Panc1 (cell line): Measurements from ENCODE around the gene NAT16. TPM values are rescaled to one million over a fixed set of nuclear protein-coding genes. Genes with fewer than 3 reads are reported as not detected.
A peak's percentile ranks its signal among the peaks of the same experiment; 100 is the strongest.

Experiments
- ATAC-seq: fragments of 200-7000 bp; cut with Tn5 transposase; 2 replicates; pipeline ENCODE4 v1.9.1; 2020; ENCODE audit warnings: mild to moderate bottlenecking, moderate library complexity
- BruUV-seq: library from RNA; stranded (reverse); fragments of 400-500 nt; replicated peaks from 2 replicates; lab custom pipeline; 2021; lab: Mats Ljungman, UMichigan
- CTCF ChIA-PET: fragments of 300-600 bp; sonication (Branson Sonifier 250); formaldehyde crosslinking; loops from one replicate; lab custom pipeline; 2022; ENCODE audit warnings: antibody characterized with exemption; lab: Charles Lee
- POLR2A ChIA-PET: fragments of 300-600 bp; sonication (Branson Sonifier 250); formaldehyde crosslinking; loops from one replicate; lab custom pipeline; 2022; ENCODE audit warnings: antibody characterized with exemption; lab: Charles Lee
- DNase-seq: peaks from one replicate; pipeline ENCODE4 v3.0.0-alpha.2; 2010; ENCODE audit warnings: low read depth, low spot score
- H3K27ac ChIP-seq: 2 replicates; pipeline ENCODE4 v1.5.1; 2011; ENCODE audit warnings: mild to moderate bottlenecking, low read length, inconsistent platforms
- H3K27me3 ChIP-seq: fragments of 200-500 bp; sonication (Bioruptor generic); 2 replicates; pipeline ENCODE4 v1.6.0; 2014; ENCODE audit warnings: low read length, inconsistent platforms; ENCODE audit not compliant: control insufficient read depth, insufficient read depth
- H3K36me3 ChIP-seq: fragments of 200-500 bp; sonication (Bioruptor generic); 2 replicates; pipeline ENCODE4 v1.5.1; 2014; ENCODE audit warnings: inconsistent platforms, mild to moderate bottlenecking, low read length, moderate library complexity; ENCODE audit not compliant: control insufficient read depth, insufficient read depth
- H3K4me1 ChIP-seq: 2 replicates; pipeline ENCODE4 v1.5.1; 2011; ENCODE audit warnings: inconsistent platforms, mild to moderate bottlenecking, low read length, moderate library complexity; ENCODE audit not compliant: control insufficient read depth, insufficient read depth
- H3K4me3 ChIP-seq, 2 experiments: 2 replicates each; pipeline ENCODE4 v1.5.1; 2011 to 2012; ENCODE audit warnings: low read depth in 2 of 2, low read length in 2 of 2, mild to moderate bottlenecking in 2 of 2, inconsistent platforms in 1 of 2, moderate library complexity in 1 of 2
- H3K9me3 ChIP-seq: fragments of 200-500 bp; sonication (Bioruptor generic); 2 replicates; pipeline ENCODE4 v1.5.1; 2014; ENCODE audit warnings: low read depth, mild to moderate bottlenecking, inconsistent platforms, low read length, moderate library complexity; ENCODE audit not compliant: control insufficient read depth, insufficient read depth
- POLR2AphosphoS5 ChIP-seq: IDR thresholded peaks from 2 replicates; pipeline ENCODE4 v1.6.1; 2012; ENCODE audit warnings: mild to moderate bottlenecking, low read depth, low read length, moderate library complexity
- REST ChIP-seq, 2 experiments: IDR thresholded peaks; 2 replicates each; pipeline ENCODE4 v1.6.1; 2011 to 2012; ENCODE audit warnings: low read depth in 2 of 2, control low read depth in 1 of 2, low read length in 1 of 2, mild to moderate bottlenecking in 1 of 2, moderate library complexity in 1 of 2; ENCODE audit not compliant: insufficient read depth in 1 of 2
- SIN3A ChIP-seq: IDR thresholded peaks from 2 replicates; pipeline ENCODE4 v1.6.1; 2012; ENCODE audit warnings: low read depth, mild to moderate bottlenecking, low read length, moderate library complexity, borderline replicate concordance; ENCODE audit not compliant: insufficient read depth
- TCF7L2 ChIP-seq: IDR thresholded peaks from 2 replicates; pipeline ENCODE4 v1.6.1; 2011; ENCODE audit warnings: mild to moderate bottlenecking, low read depth, low read length, inconsistent platforms
- in situ Hi-C: cut with HindIII; loops from 2 replicates; pipeline ENCODE4 v1.10.0; 2016; ENCODE audit warnings: low sequenced_read_pairs, low pct_unique_long_range_greater_than_20kb
- intact Hi-C: fragments of 100-400 bp; cut with micrococcal nuclease; formaldehyde crosslinking; loops from one replicate; pipeline ENCODE4 v1.10.0; 2022; ENCODE audit not compliant: unreplicated experiment
- total RNA-seq: library from RNA; stranded (reverse); gene quantifications from one replicate; pipeline ENCODE4 v1.2.1, GENCODE V29; 2021; ENCODE audit not compliant: unreplicated experiment
- TF ChIP-seq, protein P1 (sequence below): fragments of 450-650 bp; IDR thresholded peaks from 2 replicates; pipeline ENCODE4 v1.5.1; 2017; ENCODE audit warnings: mild to moderate bottlenecking

The NAT16 gene
- total RNA-seq, 1 experiment from 2014 or later: 0.15 TPM

DNA sequence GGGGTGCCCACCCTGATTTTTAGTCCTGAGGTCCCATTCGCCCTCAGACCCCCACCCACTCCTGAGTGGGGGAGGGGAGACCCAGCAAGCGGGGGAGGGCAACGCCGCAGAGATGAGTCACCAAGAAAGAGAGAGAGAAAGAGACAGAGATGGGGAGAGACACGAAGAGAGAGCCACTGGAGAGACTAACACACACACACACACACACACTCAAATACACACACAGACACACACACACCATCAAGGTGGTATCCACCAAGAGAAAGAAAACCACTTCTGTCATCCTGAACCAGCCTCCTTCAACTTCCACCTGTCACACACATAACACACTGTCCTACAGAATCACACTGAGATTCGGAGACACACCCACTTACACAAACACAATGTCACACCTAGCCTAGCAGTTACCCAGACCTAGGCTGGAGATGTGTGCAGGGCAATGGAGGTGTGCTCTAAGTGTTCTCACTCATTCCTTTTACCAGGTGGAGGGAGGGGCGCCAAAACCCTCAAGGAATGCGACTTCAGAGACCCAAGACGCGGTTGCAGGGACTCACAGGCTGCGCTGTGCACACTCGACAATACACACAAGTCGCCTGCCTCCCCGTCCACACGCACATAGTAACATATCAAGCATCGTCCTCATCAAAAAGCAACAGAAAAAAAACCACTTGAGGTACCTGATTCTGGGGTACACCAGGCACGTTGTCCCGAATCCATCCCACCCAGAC lies 10.8 kb downstream of the NAT16 start:
- H3K36me3 ChIP-seq: no peaks in the 10 kb centered on the region
- ChIA-PET CTCF (interaction anchor here (1.6 kb wide), 1 partner anchor 23 kb away, joined by 5 read pairs; no protein-coding TSS in a partner anchor), POLR2A (interaction anchor here (0.7 kb wide), 1 partner anchor 72 kb away, joined by 3 read pairs; no protein-coding TSS in a partner anchor)
- in situ Hi-C loops (no loop called here), intact Hi-C loops (no loop called here)
- TF ChIP-seq SIN3A (no peak), TCF7L2 (no peak), POLR2AphosphoS5 (no peak), REST (IDR thresholded peaks at IDR 0.05; ENCODE audit: insufficient read depth in 1 of 2, low read depth in 2 of 2, low read length in 1 of 2) (no peak)
- TF ChIP-seq, protein P1, sequence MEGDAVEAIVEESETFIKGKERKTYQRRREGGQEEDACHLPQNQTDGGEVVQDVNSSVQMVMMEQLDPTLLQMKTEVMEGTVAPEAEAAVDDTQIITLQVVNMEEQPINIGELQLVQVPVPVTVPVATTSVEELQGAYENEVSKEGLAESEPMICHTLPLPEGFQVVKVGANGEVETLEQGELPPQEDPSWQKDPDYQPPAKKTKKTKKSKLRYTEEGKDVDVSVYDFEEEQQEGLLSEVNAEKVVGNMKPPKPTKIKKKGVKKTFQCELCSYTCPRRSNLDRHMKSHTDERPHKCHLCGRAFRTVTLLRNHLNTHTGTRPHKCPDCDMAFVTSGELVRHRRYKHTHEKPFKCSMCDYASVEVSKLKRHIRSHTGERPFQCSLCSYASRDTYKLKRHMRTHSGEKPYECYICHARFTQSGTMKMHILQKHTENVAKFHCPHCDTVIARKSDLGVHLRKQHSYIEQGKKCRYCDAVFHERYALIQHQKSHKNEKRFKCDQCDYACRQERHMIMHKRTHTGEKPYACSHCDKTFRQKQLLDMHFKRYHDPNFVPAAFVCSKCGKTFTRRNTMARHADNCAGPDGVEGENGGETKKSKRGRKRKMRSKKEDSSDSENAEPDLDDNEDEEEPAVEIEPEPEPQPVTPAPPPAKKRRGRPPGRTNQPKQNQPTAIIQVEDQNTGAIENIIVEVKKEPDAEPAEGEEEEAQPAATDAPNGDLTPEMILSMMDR: no peak
- H3K27me3 ChIP-seq: peaks cover 16% of the 10 kb centered on the region
- no peaks in the 10 kb centered on the region for H3K9me3 ChIP-seq
- no peak for DNase-seq
- no TSS peak for BruUV-seq
- H3K4me3 ChIP-seq: peak overlapping the region; percentile 8 to 46; a peak in 3 of 4 replicates
- ATAC-seq: no peak
- peaks cover 56% of the 10 kb centered on the region for H3K4me1 ChIP-seq
- no peak overlapping the region for H3K27ac ChIP-seq

- Histone ChIP-seq H3K9me3 (no peaks in the 10 kb centered on the region), H3K27me3 (peaks cover 16% of the 10 kb centered on the region), H3K36me3 (no peaks in the 10 kb centered on the region), H3K4me3 (no peak overlapping the region), H3K4me1 (peaks cover 50% of the 10 kb centered on the region), H3K27ac (no peak overlapping the region)
- ATAC-seq (no peak), DNase-seq (no peak)
- ChIA-PET CTCF (no interaction called here), POLR2A (interaction anchor here (0.7 kb wide), 2 partner anchors 8 to 71 kb away, joined by 3 to 5 read pairs; no protein-coding TSS in a partner anchor)
- in situ Hi-C loops (no loop called here), intact Hi-C loops (no loop called here)
- no TSS peak for BruUV-seq
- TF ChIP-seq, protein P1: no peak
- no peak for TF ChIP-seq SIN3A
- no peak for TF ChIP-seq POLR2AphosphoS5
- no peak for TF ChIP-seq REST (IDR thresholded peaks at IDR 0.05; ENCODE audit: insufficient read depth in 1 of 2, low read depth in 2 of 2, low read length in 1 of 2)
- no peak for TF ChIP-seq TCF7L2
These were observed 11.6 kb downstream of the NAT16 start for GRCh38 chr7:101168412-101169049.
